Activated CD4-positive, alpha-beta T cell treated with anti-CD3 and anti-CD28 coated beads, Interleukin-2, amount 50 U/mL, for 4 hours (primary cell): Measurements from ENCODE around the gene TBX15.

Source experiments
- DNase-seq, 2 experiments: peaks; one replicate each; pipeline ENCODE4 v3.0.0-alpha.2; 2020

The TBX15 gene

DNA sequence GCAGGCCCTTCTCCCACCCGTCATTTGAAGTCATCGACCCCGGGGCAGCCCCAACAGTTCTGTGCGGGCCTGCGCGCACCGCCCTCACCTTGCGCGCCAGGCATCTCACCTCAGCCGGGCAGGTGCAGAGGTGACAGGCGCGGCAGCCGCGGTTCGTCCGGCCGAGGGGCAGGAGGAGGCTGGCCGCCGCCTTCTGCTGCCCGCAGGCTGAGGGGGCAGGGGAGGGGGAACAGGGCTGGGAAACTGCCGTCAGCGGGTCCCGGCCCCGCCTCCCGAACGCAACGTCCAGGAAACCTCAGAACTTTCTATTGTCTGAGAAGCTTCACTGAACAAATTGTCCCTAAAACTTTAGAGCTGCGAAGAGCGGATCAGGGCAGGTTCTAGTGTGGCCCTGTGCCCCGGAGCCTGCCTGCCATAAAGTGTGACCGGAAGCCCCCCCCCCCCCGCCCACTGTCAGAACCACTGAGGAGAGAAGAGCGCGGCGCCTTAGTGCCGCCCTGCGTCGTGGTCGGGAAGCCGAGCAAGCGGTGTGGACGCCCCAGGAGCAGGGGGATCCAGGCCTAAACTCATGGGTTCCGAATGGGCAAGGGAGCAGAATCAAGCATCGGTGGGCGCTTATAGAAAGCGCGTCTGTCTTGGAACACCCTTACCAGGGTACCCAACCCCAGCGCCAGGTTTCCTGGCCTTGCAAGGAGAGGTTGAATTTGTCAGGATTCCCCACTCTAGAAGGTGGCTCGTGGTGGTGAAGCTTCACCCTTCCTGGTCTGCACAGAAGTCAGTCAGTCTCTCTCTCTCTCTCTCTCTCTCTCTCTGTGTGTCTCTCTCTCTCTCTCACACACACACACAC is 13.3 kb upstream of the TBX15 start:
- DNase-seq, result no peak

DNA sequence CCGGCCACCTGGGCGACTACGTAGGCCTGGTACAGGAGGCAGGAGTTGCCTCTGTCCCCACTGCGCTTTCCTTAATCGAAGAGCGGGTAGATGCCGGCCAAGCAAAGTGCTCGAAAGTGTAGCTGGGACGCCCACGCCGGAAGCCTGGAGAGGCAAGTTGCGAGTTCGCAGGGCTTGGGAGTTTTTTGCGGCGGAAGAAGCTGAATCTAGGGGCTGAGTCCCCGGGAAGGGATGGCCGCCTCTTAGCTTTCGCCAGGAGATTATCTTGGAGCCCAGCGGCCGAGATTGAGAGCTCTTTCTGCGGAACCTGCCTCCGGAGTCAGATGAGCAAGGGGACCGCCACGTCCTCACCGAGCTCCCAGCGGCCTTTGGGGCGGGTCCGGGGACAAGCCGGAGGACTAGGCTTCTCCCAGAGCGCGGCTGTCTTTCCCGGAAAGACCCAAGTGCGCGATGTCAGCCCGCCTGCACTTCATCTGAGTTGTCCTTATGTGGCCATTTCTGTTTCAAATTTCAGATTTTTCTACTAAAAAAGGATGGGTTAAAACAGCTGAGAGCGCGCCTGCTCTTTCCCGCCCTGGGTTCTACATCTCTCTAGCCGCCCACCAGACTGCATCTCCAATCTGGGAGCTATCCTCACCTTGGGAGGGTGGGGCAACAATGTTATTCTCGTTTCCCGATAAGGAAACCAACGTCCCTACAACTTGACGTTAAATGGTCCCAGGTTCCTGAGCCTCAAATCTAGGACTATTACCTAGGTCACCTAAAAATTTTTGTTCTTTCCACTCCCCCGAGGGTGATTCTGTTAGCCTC is 12.4 kb upstream of the TBX15 start:
- DNase-seq, result no peak

DNA sequence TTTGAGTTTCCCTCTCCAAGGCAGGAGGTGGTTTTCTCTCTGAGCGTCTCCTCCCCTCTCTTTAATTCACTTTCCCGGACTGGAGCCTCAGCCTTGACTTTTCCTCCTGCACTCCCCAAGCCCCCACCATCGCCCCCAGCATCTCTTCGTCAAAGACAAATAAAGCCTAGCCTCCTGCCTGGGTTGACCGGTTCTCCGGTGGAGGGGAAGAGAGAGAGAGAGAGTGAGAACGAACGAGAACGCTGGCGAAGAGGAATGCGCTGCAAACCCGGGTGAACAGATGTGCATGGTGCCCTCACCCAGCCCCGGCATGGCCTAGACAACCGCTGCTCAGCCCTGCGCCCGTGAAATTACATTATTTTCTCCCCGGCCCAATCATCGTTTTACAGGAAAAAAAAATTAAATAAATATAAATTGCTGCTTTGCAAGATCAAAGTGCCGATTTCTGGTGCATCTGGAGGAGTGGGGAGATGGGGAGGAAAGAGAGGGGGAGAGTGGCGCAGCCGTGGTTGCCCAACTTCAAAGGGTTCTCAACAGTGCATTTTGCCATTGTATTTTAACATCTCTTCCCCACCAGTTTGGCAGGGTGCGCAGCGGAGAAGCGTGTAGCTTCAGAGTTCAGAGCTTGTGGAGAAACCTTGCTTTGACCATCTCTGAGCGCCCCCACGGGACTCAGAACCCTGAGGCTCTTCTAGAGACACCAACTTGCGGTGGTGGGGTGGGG is 11.4 kb upstream of the TBX15 start:
- DNase-seq, result no peak

DNA sequence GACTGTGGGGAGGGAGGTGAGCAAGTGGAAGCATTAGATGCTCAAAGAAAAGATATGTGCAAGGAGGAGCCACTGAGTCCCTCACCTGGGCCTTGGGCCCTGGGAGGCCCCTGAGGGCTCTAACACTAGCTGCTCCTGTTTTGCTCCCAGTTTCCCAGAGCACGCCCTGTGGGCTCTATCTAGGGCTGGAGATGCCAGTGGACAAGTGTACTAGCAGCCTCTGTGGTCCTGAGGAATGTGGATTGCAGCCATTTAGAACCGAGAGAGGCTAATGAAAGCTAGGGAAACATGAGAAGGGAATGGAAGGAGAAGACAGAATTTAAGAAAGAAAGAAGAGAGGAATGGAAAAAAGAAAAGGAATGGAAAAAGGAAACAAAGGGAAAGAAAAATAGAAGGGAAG is 10.0 kb upstream of the TBX15 start:
- no peak for DNase-seq

DNA sequence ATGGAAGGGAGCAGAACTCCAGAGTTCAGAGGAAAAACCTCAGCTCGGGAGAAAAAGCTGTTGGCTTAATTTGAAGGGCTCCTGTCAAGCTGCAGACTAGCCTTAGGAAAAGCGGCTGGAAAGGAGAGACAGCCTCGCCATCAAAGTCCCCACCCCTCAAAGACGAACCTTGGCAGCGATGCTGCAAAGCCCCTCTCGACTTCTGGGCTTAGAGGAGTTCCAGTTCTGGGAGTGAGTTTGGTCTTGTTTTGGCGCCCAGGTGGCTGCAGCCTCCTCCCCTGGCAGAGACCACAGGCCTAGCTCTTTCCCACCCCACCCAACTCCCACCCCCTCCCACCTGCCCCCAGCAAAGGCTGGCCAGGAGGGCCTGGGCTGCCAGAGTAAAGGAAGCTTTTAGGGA is 9.1 kb upstream of the TBX15 start:
- DNase-seq, result no peak

DNA sequence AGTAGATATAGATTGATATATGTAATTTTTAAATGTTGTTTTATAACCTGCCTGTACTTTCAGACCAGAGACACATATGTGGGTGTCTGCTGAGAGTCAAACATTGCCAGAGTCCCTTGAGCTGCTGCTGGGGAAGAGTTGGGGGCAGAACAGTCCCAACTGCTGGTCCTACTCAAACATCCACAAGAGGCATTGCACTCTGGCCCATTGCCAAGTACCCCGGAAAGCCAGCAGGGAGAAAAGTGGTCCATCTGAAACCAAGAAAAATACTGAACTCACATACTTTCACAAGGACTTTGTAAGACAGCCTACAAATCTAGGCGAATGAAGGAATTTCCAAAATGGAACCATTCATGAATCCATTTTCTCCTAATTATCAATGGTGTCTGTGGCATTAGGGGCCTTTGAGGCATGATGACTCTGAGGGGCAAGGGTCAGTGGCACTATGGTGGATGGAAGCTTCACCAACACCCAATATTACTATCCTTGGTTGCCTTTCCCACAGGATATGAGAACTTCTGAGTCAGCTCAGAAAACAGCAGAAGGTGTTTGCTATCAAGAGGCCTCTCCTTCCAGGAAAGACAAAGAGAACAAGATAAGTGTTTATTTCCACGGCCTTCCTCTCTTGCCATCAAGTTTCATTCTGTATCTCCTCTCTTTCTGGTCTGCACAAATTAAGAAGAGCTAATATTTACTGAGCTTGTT is 7.3 kb upstream of the TBX15 start:
- DNase-seq, result no peak

GRCh38 chr1:118993700-118994026 is 5.5 kb upstream of the TBX15 start:
- DNase-seq, result no peak

GRCh38 chr1:118992868-118993699 is 4.9 kb upstream of the TBX15 start:
- DNase-seq, result no peak

DNA sequence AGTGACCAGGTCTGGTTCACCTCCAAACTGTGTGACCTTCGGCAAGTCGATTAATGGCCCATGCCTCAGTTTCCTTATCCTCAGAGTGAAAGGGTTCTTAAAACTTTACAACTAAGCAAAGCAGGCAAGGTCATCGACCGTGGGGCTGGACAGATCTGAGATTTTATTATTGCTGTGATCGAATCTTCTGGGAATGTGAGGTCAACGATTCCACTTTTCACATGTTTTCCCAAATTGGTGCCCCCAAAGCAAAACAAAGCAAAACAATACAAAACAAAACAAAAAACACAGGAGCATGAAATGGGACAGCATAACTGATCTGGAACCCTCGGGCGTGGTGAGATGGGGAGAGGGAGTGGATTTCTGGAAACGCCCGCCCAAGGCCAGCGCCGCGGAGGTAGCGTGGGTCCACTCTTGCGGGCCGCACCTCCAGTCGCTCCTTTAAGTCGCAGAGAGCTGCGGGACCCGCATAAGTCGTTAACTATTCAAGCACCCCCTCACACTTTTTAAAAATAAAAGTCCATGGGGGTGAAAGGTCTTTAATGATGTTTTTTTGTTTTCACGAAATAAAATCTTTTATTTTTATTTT is 4.2 kb upstream of the TBX15 start:
- no peak for DNase-seq

DNA sequence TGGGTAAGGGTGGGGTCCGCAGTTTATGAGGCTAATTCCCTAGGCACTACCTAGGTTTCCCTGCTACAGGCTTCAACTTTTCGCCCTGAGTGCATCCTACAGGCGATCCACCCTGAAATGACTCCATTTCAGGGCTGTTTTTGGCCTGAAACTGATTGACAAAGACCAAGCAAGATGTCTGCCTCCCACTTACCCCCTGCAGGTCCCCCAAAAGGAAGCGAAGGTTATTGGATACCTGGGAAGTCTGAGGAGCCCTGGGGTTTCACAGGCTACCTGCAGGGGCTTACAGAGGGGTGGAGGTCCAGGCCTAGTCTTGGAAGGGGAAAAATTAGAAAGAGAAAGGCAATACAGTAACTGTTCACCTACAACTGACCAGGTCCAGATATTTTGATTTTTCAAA is 3.3 kb upstream of the TBX15 start:
- DNase-seq, result no peak

DNA sequence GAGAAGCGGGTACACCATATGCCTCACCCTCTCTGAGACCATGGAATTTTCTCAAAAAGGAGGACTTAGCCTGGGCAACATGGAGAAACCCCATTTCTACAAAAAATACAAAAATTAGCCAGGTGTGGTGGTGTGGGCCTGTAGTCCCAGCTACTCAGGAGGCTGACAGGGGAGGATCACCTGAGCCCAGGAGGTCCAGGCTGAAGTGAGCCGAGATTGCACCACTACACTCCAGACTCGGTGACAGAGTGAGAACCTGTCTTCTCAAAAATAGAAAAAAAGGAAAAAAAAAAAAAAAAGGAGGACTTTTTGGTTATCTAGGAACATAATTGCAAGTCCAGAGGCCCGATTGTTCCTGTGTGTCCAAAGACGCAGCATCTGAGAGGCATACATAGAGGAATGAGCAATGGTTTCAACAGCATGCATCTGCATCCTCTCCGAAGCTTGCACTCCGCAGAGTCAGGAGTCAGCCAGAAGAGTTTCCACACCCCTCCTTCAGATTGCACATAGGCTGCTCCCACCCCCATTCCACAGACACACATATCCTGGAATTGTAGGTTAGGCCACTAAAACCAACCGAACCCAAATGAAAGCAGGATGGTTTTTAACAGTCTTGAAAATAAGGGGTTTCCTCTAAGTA is 2.5 kb upstream of the TBX15 start:
- DNase-seq, result no peak

GRCh38 chr1:118989878-118990378 is 1.8 kb upstream of the TBX15 start:
- DNase-seq, result no peak

DNA sequence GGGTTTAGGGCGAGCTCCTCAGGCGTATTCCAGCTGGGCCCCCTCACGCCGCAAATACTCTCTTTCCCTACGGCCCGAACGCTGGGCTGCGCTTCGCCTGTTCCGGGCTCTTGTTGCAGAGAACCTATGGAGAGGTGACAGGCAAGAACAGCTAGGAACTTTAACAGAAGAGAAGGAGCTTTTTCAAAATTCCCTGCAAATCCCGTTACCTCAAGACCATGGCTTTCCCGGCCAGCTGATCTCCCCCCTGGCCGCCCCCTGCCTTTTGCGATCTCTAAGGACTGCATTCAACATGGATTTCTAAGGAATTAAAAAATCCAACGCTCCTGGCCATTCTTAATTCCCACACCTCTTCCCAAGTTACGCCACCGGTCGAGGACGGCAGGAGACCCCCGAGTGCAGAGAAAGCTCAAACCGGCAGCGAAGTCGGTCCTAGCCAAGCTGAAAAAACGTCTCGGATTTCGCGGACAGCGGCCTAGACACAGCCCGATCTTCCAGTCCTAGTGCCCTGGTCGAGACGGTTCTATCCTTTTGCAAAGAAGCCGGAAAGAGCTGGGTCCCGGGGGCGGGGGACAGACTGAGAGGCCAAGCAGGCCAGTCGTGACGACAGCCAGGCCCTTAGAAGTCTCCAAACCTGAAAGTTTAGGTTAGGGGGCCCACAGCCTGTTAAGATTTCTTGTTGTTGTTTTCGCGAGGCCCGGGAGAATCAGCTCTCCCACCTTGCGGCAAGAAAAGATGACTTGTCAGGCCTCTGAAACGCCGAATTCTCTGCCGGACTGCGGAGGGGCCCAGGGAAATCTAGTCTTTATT is 1.1 kb upstream of the TBX15 start:
- no peak for DNase-seq

- DNase-seq, result no peak
These were observed 516 bp downstream of the TBX15 start for GRCh38 chr1:118987468-118988185.

GRCh38 chr1:118986555-118987467 is 1.3 kb downstream of the TBX15 start:
- DNase-seq, result no peak

GRCh38 chr1:118985640-118986554 is 2.2 kb downstream of the TBX15 start:
- DNase-seq, result no peak
